T-helper 1 cell (primary cell): Measurements from ENCODE around the gene GTF2IRD1.
A peak's percentile ranks its signal among the peaks of the same experiment; 100 is the strongest.

Experiments
- DNase-seq, 5 donors: peaks; one replicate each; pipeline ENCODE4 v3.0.0-alpha.2; 2012 to 2020

The GTF2IRD1 gene

DNA sequence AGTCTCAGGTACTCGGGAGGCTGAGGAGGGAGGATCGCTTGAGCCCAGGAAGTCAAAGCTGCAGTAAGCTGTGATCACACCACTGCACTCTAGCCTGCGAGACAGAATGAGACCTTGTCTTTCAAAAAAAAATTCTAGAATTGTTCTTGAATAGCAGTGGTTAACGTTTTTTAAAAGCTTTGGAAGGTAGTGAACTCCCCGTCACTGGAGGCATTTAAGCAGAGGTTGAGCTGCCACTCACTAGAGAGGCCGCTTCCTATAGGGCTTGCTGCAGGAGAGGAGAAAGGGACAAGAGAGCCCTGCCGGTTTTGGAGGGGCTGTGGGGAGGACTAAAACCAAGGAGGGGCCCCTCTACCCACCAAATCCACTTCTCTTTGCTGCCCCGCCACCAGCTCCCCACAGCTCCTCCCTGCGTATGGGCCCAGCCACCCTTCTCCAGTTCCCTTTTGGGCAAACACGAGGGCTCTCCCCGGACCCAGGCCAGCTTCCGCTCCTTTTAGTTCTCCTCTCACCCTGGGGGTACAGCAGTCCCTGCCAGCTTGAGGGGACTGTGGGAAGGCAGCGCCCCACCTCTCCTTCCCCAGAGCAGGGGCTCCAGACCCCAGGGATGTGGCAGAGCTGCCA, 116.9 kb downstream of the GTF2IRD1 start:
- no peak for DNase-seq

DNA sequence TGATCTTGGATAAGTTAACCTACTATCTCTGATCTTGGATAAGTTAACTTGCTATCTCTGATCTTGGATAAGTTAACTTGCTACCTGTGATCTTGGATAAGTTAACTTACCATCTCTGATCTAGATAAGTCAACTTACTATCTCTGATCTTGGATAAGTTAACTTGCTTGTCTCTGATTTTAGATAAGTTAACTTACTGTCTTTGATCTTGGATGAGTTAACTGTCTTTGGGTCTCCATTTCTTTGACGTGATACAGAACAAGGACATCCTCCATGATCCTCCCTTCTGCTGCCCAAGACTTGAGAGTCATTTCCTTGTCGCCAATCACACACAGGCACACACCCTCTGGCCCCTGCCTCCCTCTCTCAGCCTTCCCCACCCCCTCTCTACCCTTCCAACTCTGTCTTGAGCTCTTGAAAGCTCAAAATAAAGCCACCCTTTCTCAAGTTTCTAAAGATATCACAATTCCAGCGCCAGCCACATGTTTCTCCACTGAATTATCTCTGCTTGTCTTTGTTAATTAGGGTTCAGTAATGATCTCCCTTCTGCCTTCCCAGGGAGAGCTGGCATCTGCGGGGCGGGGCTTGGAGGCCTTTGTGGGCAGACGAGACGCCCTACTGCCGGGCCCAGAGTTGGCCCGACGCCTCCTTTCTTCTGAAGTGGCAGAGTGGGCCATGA, 118.7 kb downstream of the GTF2IRD1 start:
- DNase-seq: no peak

DNA sequence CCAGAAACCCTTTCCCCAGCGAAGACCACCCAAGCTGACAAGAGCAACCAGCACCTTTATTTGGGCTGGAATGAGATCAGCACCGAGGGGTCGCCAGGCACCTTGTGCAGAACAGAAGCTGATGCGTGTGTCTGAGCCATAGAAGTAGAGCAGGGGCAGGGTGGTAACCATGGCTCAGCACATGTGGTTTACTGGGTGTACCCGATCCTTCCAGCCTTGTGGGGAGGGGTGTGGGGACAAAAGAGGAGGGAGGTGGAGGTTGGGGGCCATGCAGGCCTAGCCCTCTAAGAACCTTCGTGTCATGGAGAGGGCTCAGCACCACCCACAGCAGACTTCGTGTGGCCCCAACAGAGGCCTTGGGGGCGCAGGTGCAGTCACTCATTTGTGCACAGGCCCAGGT, 119.8 kb downstream of the GTF2IRD1 start:
- DNase-seq: no peak

DNA sequence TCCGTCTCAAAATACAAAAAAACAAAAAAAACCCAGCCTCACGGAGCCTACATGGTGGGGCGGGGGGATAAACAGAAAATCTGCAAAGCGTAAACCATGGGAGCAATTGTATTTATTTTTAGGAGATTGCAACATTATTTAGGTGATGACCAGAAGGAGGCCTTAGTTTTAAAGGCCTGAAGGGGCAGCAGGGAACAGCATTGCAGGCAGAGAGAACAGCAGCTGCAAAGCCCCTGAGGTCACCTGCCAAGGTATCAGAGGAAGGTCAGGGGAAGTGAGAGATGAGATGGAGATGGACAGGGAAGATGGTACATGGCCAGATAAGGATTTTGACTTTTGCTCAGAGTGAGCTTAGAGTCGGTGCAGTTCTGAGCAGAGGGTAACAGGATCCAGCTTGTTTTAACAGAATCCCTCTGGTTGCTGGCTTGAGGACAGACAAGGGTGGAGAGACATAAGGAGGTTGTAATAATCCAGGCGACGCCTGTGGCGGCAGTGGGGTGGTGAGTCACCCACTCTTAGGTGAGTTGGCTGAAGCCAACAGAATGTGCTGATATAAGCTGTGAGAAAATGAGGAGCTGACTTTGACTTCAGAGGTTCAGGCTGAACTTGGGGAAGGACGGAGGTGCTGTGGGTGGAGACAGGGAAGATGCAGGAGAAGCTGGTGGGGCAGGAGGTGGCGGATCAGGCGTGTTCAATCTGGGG, 121.5 kb downstream of the GTF2IRD1 start:
- DNase-seq: no peak

DNA sequence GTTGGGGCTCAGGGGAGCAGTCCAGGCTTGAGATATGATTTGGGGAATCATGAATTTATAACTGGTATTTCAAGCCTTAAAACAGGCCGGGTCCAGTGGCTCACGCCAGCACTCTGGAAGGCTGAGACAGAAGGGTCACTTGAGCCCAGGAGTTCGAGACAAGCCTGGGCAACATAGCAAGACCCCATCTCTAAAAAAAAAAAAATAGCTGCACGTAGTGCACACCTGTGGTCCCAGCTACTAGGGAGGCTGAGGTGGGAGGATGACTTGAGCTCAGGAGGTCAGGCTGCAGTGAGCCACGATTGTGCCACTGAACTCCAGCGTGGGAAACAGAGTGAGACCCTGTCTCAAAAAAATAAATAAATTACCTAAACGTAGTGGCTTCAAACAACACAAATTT, 122.1 kb downstream of the GTF2IRD1 start:
- no peak for DNase-seq

DNA sequence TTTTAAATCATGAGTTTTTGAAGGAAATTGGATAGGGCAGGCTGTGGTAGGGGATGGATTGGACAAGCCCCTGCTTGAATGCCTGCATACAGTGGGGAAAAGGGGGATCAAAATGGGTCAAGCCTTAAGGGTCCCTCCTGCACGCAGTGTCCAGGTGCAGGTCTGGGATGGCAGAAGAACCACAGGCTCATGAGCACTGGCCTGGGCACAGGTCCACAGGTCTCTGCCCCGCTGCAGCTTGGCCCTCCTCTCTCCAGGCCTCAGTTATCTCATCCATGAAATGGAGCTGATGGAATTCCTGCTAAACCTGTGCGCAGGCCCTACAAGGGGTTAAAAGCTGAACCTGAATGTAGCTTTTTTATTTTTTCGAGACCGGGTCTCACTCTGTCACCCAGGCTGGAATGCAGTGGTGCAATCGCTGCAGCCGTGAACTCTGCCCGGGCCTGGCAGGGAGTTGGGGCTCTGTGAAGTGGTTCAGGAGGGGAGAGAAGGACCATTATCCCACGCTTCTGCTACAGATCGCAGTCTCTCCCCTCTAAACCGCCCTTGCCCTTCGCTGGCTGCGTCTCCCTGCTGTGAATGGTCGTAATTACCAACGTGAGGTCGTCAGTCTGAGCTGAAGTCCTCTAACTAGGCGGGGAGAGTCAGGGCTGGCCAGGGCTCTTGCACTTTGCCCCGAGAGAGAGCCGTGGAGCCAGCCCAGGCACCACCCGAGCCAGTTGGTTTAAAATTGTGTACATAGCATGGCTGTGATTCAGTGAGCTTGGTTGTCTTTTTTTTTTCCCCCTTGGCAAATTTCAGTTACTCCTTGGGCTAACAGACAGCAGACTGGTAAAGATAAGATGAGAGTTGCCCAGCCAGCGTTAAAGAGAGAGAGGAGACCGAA, 126.3 kb downstream of the GTF2IRD1 start:
- DNase-seq: no peak

DNA sequence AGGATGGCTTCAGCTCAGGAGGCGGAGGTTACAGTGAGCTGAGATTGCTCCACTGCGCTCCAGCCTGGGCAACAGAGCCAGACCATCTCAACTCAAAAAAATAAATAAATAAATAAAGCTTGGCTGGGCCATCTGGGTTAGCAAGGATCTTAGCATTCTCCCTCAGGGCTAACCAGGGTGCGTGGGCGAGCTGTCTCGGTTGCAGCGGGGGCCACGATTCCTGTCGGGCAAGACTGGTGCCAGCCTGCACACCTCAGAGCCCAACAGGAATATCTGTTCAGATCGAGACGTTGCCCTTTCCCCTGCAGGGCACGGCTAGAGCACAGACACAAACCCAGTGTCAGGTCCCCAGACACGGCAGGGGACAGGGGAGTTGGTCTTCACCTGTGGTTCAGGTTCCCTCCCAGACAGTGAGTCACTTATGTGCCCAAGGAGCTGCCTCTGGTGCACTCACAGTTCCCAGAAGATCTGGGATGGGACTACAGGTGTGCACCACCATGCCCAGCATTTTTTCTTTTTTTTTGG, 128.3 kb downstream of the GTF2IRD1 start:
- no peak for DNase-seq

DNA sequence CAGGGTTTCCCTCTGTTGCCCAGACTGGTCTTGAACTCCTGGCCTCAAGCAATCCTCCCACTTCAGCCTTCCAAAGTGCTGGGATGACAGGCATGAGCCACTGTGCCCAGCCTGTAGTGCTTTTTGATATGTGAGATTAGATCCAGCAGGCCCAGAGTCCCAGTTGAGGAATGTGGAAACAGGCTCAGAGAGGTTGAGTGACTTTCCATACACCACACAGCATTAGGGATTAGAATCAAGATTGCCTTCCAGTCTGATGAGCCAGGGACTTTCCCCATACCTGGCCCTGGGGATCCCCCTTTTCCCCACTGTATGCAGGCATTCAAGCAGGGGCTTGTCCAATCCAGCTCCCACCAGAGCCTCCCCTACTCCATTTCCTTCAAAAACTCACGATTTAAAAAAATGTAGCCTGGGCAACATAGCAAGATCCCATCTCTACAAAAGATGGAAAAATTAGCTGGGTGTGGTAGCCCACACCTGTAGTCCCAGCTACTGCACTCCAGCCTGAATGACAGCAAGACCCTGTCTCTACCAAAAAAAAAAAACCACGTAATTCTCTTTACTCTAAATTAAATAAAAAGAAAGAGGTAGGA, 128.8 kb downstream of the GTF2IRD1 start:
- DNase-seq: no peak

DNA sequence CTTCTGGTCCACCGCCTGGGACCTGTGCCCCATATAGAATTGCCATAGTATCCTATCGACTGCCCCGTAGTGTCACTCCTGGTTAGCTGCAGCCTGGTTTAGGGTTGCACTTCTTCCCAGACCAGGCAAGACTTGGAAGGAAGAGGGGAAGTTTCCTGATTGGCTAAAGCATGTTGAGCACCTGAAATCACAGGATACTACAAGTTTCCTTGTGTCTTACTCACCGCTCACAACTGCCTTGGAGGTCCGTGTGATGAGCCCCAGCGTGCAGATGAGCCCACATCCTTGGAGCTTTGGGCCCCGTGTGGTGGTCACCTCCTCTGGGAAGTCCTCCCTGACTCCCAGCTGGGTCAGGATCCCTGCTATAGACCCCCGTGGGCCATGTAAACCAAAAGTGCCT, 129.9 kb downstream of the GTF2IRD1 start:
- no peak for DNase-seq

DNA sequence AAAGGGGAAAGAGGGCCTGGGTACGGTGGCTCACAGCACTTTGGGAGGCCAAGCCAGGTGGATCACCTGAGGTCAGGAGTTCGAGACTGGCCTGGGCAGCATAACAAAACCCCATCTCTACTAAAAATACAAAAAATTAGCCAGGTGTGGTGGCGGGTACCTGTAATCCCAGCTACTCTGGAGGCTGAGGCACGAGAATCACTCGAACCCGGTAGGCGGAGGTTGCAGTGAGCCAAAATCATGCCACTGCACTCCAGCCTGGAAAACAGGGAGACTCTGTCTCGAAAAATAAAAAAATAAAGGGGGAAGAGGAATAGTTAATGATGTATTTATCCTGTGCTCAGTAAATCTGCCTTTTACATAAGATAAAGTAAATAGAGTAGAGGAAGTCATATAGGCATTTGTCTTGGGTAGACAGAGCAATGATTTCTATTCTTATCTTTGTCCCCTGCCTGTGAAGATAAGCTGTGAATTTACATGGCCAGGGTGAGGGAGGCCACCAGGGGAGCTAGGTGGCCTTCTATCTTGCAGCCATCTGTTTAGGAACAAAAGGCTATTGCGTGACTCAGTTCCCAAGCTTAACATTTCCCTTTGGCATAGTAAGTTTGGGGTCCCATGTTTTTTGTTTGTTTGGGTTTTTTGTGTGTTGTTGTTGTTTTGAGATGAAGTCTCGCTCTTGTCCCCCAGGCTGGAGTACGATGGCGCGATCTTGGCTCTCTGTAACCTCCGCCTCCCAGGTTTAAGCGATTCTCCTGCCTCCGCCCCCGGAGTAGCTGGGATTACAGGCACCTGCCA, 130.7 kb downstream of the GTF2IRD1 start:
- DNase-seq: no peak

DNA sequence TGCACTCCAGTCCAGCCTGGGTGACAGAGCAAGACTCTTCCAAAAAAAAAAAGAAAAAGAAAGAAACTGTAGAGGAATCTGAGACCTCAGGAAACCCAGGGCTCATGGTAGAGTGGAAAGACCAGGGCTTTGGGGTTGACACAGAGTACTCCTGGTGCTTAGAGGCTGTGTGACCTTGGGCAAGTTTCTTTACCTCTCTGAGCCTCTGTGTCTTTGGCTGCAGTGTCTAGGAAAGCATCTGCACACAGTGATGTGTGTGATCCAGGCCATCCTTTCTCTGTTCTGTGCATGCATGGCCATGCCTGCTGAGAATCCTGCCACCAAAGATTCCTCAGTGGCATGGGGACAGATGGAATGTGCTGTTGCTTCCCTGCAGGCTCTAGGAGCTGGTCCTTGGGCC, 132.1 kb downstream of the GTF2IRD1 start:
- DNase-seq: no peak

DNA sequence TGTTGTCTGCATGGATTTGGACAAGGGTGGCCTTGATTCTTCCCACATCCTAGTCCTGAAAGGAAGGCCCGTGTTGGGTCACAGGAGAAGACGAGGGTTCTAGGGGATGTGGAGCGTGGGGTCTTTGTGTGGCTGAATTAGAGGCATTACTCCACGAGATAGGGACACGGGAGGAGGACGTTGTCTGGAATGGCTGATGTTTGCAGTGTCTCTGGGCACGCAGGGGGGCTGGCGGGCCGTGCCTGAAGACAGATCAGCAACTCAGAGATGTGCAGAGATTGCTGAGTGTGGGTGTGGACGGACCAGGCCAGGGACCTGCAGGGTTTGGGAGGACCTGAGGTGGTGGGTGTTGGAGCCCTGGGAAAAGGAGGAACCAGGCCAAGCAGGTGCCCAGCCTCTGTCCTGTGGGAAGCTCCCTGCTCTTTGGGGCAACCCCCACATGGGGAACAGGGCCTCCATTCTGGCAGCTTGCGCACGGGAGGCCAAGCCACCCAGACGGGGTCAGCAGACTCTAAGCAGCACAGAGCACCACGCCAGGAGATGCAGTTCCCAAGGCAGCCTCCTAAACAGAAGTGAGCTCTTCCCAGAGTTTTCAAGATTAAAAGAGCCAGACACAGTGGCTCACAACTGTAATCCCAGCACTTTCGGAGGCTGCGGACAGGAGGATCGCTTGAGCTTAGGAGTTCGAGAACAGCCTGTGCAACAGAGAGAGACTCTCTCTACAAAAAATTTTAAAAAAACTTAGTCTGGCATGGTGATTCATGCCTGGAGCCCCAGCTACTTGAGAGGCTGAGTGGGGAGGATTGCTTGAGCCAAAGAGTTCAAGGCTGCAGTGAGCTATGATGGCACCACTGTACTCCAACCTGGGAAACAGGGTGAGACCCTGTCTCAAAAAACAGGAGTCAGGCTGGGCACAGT, 132.8 kb downstream of the GTF2IRD1 start:
- no peak for DNase-seq

DNA sequence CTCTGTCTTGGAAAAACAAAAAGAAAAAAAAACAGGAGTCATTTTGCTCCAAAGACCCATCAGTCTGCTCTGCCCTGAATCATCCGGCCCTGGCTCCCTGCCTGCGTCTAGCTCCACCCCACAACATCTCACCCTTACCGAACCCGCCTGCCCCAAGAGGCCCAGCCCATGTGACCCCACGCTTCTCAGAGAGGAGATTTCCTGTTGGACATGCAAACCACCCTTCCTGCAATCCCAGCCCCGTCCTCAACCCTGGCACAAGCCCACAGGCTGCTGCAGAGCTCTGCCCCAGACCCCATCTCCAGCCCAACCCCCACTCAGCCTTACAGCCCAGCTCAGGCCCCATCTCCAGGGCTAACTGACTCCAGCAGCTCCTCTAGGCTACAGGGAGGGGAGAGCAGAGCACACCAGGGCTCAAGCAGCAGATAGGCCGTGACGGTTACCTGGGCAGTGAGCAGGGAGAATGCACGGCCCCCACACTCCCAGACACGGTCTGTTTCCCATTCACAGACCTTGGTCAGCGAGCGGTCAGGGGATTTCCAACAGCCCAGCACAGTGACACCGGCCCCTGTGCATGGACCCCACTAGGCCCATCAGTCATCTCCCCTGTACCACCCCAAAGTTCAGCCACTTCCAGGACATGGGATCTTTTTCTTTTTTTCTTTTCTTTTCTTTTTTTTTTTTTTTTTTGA, 133.9 kb downstream of the GTF2IRD1 start:
- DNase-seq: no peak

DNA sequence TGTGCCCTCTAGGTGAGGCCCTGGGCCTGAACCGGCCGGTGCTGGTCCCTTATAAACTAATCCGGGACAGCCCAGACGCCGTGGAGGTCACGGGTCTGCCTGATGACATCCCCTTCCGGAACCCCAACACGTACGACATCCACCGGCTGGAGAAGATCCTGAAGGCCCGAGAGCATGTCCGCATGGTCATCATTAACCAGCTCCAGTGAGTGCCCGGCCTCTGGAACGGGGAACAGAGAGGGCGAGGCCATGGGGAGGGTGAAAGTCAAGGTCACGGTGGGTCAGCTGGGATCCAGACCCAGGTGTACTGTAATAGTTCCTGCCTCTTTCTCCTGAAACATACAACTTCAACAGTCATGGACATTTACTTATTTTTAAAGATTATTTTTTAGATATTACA, 137.1 kb downstream of the GTF2IRD1 start:
- DNase-seq: no peak

DNA sequence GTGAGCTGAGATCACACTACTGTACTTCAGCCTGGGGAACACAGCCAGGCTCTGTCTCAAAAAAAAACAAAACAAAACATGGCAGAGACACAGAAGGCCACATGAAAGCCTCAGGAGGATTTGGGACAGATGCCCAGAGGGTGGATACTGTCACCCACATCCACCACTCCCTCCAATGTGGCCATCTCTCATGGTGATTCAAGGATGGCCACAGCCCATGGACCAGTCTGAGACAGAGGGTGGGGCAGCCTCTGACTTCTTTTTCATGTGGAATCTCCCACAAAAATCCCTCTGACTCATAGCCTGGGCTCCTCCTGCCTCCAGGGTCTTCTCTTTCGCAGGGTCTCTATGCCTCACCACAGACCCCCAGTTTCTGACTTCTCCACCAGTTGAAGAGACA, 144.9 kb downstream of the GTF2IRD1 start:
- DNase-seq: no peak

DNA sequence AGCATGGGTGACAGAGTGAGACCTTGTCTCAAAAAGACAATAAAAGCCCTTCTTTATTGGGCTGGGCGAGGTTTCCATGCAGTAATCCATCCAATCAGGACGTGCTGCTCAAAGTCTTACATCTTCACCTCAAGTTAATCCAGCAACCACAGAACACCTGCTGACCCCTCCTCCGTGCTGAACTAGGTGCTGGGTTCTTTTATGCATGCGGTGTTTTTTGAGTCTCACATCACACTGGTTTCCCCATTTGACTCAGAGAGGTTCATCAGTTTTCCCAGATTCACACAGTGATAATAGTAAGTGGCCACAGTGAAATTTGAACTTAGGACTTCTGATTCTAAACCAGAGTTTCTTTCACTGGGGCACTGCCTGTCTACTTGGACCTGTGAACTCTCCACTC, 145.5 kb downstream of the GTF2IRD1 start:
- DNase-seq: no peak

DNA sequence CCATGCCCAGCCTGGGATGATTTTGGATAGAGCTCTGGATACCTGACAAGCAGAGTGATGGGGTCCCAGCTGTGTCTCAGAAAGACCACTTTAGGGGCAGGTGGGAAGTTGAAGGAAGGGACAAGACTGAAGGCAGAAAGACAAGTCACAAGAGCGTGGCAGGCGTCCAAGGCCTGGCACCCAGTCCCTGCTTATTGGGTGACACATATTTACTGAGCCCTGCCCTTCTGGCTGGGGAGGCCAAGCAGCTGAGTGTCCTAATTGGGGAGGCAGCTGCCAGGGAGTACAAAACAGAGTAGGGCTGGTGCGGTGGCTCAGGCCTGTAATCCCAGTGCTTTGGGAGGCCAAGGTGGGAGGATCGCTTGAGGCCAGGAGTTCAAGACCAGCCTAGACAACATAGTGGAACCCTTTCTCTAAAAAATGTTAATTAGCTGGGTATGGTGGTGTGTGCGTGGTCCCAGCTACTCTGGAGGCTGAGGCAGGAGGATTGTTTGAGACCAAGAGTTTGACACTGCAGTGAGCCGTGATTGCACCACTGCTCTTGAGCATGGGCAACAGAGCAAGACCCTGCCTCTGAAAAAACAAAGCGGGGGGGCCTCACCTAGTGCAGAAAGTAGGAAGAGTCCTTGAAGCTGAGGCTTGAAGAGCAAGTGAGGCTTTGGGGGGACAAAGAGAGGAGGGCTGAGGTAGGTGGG, 150.8 kb downstream of the GTF2IRD1 start:
- no peak for DNase-seq

DNA sequence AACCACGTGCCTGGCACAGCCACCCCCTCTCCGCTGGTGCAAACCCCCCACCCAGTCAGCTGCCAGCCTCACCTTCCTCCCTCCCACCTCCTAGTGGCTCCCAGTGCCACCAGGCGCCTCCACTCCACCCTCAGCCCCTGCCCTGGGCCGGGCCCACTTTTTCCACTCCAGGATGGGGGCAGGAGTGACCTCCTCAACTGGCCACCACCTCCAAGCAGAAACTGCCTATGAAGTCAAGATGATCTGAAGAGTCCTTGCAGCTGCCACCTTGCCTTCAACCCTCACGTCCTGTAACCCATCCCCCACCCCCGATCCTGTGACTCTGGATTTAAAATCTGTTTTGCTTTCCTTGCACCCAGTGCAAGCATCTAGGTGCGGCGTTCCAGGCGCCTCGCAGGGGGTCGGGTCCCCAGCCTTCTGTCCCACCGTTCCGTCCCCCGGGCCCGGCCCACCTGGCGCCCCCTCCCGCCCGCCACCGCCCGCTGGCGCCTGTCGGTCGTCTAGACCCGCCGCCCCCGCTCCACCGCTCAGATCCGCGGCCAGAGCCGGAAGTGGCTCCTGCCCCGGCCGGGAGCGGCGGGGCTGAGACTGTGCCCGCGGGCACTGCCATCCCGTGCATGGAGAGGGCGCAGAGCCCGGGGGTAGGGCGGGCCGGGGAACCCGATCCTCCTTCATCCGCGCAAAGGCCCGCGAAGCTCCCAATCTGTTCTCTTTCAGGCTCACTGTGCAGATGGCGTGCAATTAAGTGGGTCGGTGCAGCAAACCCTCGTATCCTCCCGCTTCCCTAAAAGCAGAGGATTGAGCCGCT, 152.6 kb downstream of the GTF2IRD1 start:
- peak in 4 of 5 donors; percentile 15 to 24 (median 20) for DNase-seq
